Fibroblast of peridontal ligament (primary cell): ENCODE results near the gene PTPRC.

Source experiments
- DNase-seq: peaks from one replicate; pipeline ENCODE4 v3.0.0-alpha.2; 2010; ENCODE audit errors: extremely low read depth

The PTPRC gene

DNA sequence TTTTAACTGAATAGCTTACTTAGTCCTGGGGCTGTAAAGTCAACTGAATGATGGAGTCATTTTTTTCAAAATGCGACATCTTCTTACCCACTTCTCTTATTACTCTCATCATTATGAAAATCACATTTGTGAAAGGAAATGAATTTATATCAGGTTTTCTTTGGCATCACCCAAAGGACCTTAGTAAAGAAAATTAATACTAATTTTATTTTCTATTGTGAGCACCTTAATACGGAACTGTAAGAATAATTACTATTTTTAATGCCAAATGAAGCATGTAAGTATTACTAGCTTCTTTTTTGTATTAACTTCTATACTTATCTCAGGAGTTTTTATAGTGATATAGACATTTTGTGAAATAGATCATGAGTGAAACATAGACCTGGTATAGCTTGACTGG is 30.9 kb downstream of the PTPRC start:
- DNase-seq: no peak

- DNase-seq: no peak
Measured at GRCh38 chr1:198671136-198671535, 32.3 kb downstream of the PTPRC start.

DNA sequence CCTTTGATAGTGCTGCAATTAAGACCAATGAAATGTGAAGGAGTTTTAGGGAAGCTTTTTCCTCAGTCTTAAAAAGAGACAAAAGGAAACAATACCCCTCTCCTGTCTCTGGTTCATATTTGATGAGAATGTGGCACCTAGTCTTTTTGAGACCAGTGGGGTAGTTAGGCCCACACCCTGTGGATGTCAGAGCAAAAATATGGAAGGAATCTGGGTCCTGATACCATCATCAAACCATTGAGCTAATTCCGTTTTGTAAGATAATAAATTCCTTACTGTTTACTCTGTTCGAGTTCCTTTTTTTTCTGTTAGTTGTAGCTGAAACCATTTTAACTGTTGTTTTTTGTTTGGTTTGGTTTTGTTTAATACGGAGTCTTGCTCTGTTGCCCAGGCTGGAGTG is 33.3 kb downstream of the PTPRC start:
- DNase-seq: peak; percentile 23

GRCh38 chr1:198674009-198674408 is 35.2 kb downstream of the PTPRC start:
- no peak for DNase-seq

GRCh38 chr1:198676253-198676652 is 37.4 kb downstream of the PTPRC start:
- no peak for DNase-seq

- DNase-seq: no peak
Measured at GRCh38 chr1:198677027-198677426, 38.2 kb downstream of the PTPRC start.

GRCh38 chr1:198677871-198678270 is 39.0 kb downstream of the PTPRC start:
- DNase-seq: no peak

DNA sequence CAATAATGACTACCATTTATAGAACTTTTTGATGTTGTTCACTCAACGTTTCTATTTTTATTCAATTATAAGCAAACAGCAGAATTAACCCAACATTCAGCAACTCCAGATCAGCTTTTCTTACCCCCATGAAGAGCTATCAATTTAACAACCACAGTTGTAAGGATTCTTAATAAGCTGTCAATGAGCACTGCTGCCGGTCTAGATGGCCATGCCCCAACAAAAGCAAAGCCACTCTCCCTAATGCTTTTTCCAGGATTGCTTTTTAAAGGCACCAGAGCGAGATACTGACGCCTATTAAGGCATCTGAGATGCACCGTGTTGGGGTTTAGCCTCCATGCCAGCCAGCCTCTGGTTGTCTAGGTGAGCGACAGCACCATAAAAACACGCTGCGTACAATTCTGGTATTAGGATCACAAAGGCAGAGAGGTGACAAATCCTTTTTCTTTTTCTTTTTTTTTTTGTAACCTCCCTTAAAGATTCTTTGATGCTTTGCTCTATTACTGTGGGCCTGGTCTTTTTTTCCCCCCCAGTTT is 39.5 kb downstream of the PTPRC start:
- DNase-seq: no peak

DNA sequence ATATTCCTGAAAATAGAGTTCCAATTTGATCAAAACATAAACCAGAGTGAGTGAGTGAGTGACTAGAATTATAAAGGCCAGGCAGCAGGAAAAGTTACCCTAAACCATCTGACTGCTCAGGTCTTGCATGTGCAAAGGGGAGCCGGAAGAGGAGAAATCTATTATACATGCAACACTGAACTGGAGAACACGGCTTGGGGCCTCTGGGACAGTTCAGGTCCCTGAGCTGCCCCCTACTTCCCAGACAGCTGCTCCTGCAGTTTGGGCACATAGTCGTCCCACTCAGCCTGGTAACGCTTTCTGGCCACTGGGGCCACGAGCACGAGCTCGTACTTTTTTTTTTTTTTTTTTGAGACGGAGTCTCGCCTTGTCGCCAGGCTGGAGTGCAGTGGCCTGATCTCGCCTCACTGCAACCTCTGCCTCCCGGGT is 40.1 kb downstream of the PTPRC start:
- no peak for DNase-seq

DNA sequence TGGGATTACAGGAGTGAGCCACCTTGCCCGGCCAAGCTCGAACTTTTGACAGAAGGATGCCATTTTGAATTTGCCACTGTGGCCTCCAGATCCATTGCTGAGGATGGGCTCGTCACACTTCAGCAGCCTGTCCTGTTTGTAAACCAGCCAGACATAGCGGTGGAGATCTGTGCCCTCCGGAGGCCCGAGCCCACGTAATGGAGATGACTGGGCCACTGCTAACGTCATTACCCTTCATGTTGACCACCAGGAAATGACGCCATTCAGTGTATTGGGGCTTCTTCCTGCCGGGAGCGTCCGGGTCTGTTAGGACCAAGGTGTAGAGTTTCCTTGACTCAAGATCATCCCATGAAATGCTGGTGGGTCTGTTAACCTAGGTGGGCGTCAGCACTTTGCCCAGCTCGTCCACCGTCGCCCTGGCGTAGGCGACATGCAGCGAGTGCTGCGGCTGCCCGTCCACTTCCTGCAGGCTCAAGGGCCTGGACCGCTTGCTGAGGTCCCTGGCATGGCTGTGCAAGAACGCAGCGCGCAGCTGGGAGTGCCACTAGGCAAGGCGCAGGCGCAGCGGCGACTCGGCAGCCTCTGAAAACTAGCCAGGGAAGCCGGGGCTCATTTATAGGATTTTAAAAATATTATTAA is 40.8 kb downstream of the PTPRC start:
- no peak for DNase-seq

- DNase-seq: no peak
Measured at GRCh38 chr1:198680174-198680875, 41.5 kb downstream of the PTPRC start.

DNA sequence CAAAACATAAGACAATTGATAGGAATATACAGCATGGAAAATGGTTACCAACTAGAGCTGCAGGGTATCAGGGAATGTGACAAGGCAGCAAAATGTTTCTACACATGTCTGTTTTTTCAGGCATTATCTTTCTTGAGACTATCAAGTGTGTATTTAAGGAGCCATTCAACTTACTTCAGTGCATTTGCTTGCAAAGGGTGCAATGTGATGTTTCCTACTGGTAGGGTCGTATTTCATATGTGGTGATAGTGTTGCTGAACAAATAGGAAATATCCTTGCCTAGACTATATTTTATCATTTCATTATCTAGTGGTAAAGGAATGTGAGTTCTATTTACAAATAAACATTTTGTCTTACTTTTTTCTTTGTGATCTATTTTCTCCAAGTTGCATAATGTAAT is 42.4 kb downstream of the PTPRC start:
- peak; percentile 51 for DNase-seq

DNA sequence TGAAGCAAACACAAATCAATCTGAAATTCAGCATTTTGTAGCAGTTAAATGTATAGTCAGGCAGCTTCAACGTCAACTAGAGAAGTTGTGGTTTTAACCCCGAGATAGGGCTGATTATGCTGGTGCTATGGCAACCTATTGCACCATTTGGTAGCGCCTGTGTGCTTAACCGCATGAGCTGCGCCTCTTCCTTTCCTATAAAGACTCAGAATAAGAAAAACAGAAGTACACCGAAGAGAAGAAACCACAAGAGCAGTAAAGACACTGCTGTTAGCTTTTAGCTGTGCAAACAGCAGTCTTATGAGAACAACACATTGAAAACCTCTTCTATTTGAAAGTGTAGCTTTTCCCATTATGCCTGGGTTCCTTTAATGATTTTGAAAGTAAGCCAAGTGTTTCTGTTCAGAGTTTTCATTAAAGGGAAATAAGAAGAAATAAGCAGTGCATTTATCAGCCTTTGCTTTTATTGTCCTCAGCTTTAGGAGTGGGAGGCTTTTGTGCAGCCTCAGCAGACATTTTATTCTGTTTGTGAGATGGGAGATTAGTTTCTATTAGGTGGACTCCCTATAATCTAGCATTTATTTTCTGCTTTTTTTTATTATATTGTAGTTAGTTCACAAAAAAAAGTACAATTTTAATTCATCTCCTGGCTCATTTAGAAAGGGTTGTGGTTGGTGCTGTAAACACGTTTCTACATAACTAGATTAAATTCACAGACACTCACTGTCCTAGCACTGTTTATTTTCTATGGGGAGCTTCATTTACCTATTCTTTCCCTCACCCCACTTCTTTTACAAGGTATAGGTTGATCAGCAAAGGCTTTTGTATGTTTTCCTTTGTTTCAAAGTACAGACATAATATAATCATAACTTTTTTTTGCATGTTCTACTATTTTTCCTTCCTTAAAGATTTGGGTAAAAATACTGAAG is 43.3 kb downstream of the PTPRC start:
- DNase-seq: peak; percentile 97

GRCh38 chr1:198682850-198683249 is 44.0 kb downstream of the PTPRC start:
- DNase-seq: no peak

GRCh38 chr1:198683449-198683848 is 44.6 kb downstream of the PTPRC start:
- no peak for DNase-seq

- DNase-seq: peak; percentile 83
Measured at GRCh38 chr1:198686069-198686728, 47.4 kb downstream of the PTPRC start.

DNA sequence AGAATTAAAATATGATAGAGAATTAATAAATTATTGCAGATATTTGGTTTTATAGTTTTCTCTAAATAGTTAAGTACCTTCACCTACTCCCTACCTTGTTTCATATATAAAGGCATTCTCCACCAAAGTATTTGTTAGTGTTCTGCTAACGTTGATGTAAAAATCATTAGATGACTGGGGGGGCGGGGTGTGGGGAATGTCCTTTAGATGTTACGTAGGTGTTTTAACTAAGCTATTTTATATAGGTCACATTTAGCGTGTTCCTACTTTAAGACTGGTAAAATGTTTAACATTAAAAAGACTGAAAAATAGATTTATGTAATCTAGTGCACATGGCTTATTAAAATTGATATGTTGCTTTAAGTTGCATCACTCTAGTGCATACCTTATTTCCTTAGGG is 48.6 kb downstream of the PTPRC start:
- no peak for DNase-seq

- DNase-seq: no peak
Measured at GRCh38 chr1:198691063-198691462, 52.2 kb downstream of the PTPRC start.

DNA sequence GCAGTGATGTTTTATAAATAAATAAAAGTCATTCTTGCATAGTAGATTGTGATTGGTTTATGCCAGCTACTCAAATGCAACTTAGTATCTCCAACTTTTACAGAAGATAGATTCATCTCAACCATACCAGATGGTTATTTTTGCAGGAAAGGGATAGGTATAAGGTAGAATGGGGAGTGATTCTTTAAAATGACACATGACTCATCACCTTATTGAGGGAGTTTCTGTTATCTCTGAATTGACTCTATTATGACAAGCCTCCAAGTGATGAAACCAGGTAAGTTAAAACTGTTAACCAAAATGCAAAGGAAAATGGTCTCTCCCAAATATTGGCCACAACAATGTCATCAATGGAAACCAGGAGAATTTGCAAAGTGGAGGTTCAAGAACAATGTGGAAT is 54.5 kb downstream of the PTPRC start:
- DNase-seq: no peak

- DNase-seq: no peak
Measured at GRCh38 chr1:198694542-198694941, 55.7 kb downstream of the PTPRC start.

GRCh38 chr1:198696211-198696610 is 57.4 kb downstream of the PTPRC start:
- DNase-seq: no peak
